Large intestine (tissue), 3 donors: ENCODE data around the gene RICTOR. TPM values are rescaled to one million over a fixed set of nuclear protein-coding genes. Genes with fewer than 3 reads are reported as not detected.

Source experiments
- DNase-seq, 2 donors: peaks; one replicate each; pipeline versions ENCODE4 v3.0.0 to v3.0.0-alpha.2; 2013
- H3K27ac ChIP-seq: one replicate; pipeline ENCODE4 v1.5.1; 2013; ENCODE audit warnings: low read length
- H3K27me3 ChIP-seq: 2 replicates; pipeline ENCODE4 v1.6.1; 2013; ENCODE audit warnings: low read length; ENCODE audit not compliant: control insufficient read depth, insufficient read depth
- H3K36me3 ChIP-seq: 2 replicates; pipeline ENCODE4 v1.6.1; 2013; ENCODE audit warnings: low read length; ENCODE audit not compliant: control insufficient read depth, insufficient read depth
- H3K4me1 ChIP-seq: one replicate; pipeline ENCODE4 v1.6.1; 2013; ENCODE audit warnings: low read length; ENCODE audit not compliant: control insufficient read depth, insufficient read depth
- H3K4me3 ChIP-seq: one replicate; pipeline ENCODE4 v1.5.1; 2013; ENCODE audit warnings: low read length
- H3K9me3 ChIP-seq: one replicate; pipeline ENCODE4 v1.6.1; 2013; ENCODE audit warnings: mild to moderate bottlenecking, low read depth, low read length, moderate library complexity; ENCODE audit not compliant: control insufficient read depth
- WGBS: methylation state at CpG from one replicate; pipeline ENCODE4 v1.1.5; 2013; ENCODE audit warnings: low lambda C conversion rate; ENCODE audit not compliant: insufficient coverage; 5-methylcytosine and 5-hydroxymethylcytosine counted together
- polyA plus RNA-seq: library from polyadenylated mRNA; unstranded; fragments of 120-200 nt; gene quantifications from one replicate; pipeline ENCODE4 v1.2.1, GENCODE V29; 2013

Gene RICTOR
- polyA plus RNA-seq, 1 donor: 20.2 TPM

GRCh38 chr5:38948501-38948900 is 125.7 kb downstream of the RICTOR start:
- no peak for DNase-seq
- H3K27me3 ChIP-seq: no peaks in the 10 kb centered on the region
- peaks cover 49% of the 10 kb centered on the region for H3K36me3 ChIP-seq
- no peak overlapping the region for H3K4me3 ChIP-seq
- no peaks in the 10 kb centered on the region for H3K9me3 ChIP-seq
- H3K27ac ChIP-seq: no peak overlapping the region
- H3K4me1 ChIP-seq: no peaks in the 10 kb centered on the region

- Histone ChIP-seq H3K9me3 (no peaks in the 10 kb centered on the region), H3K27me3 (no peaks in the 10 kb centered on the region), H3K27ac (no peak overlapping the region), H3K4me1 (no peaks in the 10 kb centered on the region), H3K4me3 (no peak overlapping the region), H3K36me3 (peaks cover 45% of the 10 kb centered on the region)
- DNase-seq: no peak
- WGBS: 84% methylated on average over 3 of the region's 4 CpGs
Measured at GRCh38 chr5:38944282-38944681, 129.9 kb downstream of the RICTOR start.

- no CpG with 5 or more reads among the region's 2 CpGs for WGBS
- Histone ChIP-seq H3K4me1 (no peaks in the 10 kb centered on the region), H3K9me3 (no peaks in the 10 kb centered on the region), H3K36me3 (peaks cover 40% of the 10 kb centered on the region), H3K27me3 (no peaks in the 10 kb centered on the region), H3K4me3 (no peak overlapping the region), H3K27ac (no peak overlapping the region)
- no peak for DNase-seq
Measured at GRCh38 chr5:38941912-38942311, 132.3 kb downstream of the RICTOR start.

GRCh38 chr5:38940230-38940858 is 133.9 kb downstream of the RICTOR start:
- no peaks in the 10 kb centered on the region for H3K27me3 ChIP-seq
- H3K4me1 ChIP-seq: no peaks in the 10 kb centered on the region
- H3K27ac ChIP-seq: no peak overlapping the region
- no peak overlapping the region for H3K4me3 ChIP-seq
- H3K9me3 ChIP-seq: no peaks in the 10 kb centered on the region
- WGBS: 100% methylated on average over 1 of the region's 2 CpGs
- no peak for DNase-seq
- peaks cover 37% of the 10 kb centered on the region for H3K36me3 ChIP-seq

GRCh38 chr5:38938973-38939372 is 135.2 kb downstream of the RICTOR start:
- DNase-seq: no peak
- Histone ChIP-seq H3K27me3 (no peaks in the 10 kb centered on the region), H3K9me3 (no peaks in the 10 kb centered on the region), H3K4me3 (no peak overlapping the region), H3K27ac (no peak overlapping the region), H3K4me1 (no peaks in the 10 kb centered on the region), H3K36me3 (peaks cover 28% of the 10 kb centered on the region)
- WGBS: no CpG with 5 or more reads among the region's 1 CpG

GRCh38 chr5:38938424-38938823 is 135.8 kb downstream of the RICTOR start:
- DNase-seq: no peak
- Histone ChIP-seq H3K36me3 (peaks cover 24% of the 10 kb centered on the region), H3K4me1 (no peaks in the 10 kb centered on the region), H3K9me3 (no peaks in the 10 kb centered on the region), H3K27ac (no peak overlapping the region), H3K27me3 (no peaks in the 10 kb centered on the region), H3K4me3 (no peak overlapping the region)
- WGBS: 86% methylated on average over 1 of the region's 1 CpG

- H3K9me3 ChIP-seq: no peaks in the 10 kb centered on the region
- no peaks in the 10 kb centered on the region for H3K27me3 ChIP-seq
- no peak for DNase-seq
- H3K4me3 ChIP-seq: no peak overlapping the region
- H3K27ac ChIP-seq: no peak overlapping the region
- WGBS: no CpG with 5 or more reads among the region's 6 CpGs
- H3K36me3 ChIP-seq: peaks cover 8% of the 10 kb centered on the region
- no peaks in the 10 kb centered on the region for H3K4me1 ChIP-seq
Measured at GRCh38 chr5:38936269-38936668, 137.9 kb downstream of the RICTOR start.

GRCh38 chr5:38935437-38935836 is 138.8 kb downstream of the RICTOR start:
- 100% methylated on average over 1 of the region's 1 CpG for WGBS
- Histone ChIP-seq H3K36me3 (peaks cover 8% of the 10 kb centered on the region), H3K9me3 (no peaks in the 10 kb centered on the region)

GRCh38 chr5:38932854-38933408 is 141.3 kb downstream of the RICTOR start:
- no peaks in the 10 kb centered on the region for H3K9me3 ChIP-seq
- no peak overlapping the region for H3K4me3 ChIP-seq
- H3K4me1 ChIP-seq: no peaks in the 10 kb centered on the region
- no peak overlapping the region for H3K27ac ChIP-seq
- H3K36me3 ChIP-seq: peaks cover 8% of the 10 kb centered on the region
- WGBS: no CpG with 5 or more reads among the region's 4 CpGs
- DNase-seq: no peak
- H3K27me3 ChIP-seq: no peaks in the 10 kb centered on the region

More at GRCh38 chr5:38935437-38935836, 138.8 kb downstream of the RICTOR start:
- DNase-seq: no peak
- H3K4me3 ChIP-seq: no peak overlapping the region
- no peaks in the 10 kb centered on the region for H3K4me1 ChIP-seq
- no peak overlapping the region for H3K27ac ChIP-seq
- no peaks in the 10 kb centered on the region for H3K27me3 ChIP-seq

GRCh38 chr5:38931731-38932130 is 142.5 kb downstream of the RICTOR start:
- no peak for DNase-seq
- no peak overlapping the region for H3K27ac ChIP-seq
- H3K9me3 ChIP-seq: no peaks in the 10 kb centered on the region
- 90% methylated on average over 1 of the region's 4 CpGs for WGBS
- H3K4me1 ChIP-seq: no peaks in the 10 kb centered on the region
- no peaks in the 10 kb centered on the region for H3K27me3 ChIP-seq
- H3K4me3 ChIP-seq: no peak overlapping the region
- H3K36me3 ChIP-seq: peaks cover 5% of the 10 kb centered on the region

GRCh38 chr5:38929838-38930237 is 144.4 kb downstream of the RICTOR start:
- DNase-seq: no peak
- no peak overlapping the region for H3K27ac ChIP-seq
- peaks cover 2% of the 10 kb centered on the region for H3K27me3 ChIP-seq
- no peaks in the 10 kb centered on the region for H3K9me3 ChIP-seq
- no peaks in the 10 kb centered on the region for H3K4me1 ChIP-seq
- WGBS: 29% methylated on average over 1 of the region's 2 CpGs
- H3K36me3 ChIP-seq: no peaks in the 10 kb centered on the region
- no peak overlapping the region for H3K4me3 ChIP-seq
